Retinal pigment epithelial cell (primary cell): ENCODE measurements around the gene ACP6.
"Not testable (repeated sequence)": the region's sequence is repeated elsewhere in the genome, so short reads cannot be mapped to it uniquely, and the experiment has no call there.

ENCODE experiments used
- DNase-seq: peaks from one replicate; pipeline ENCODE4 v3.0.0-alpha.2; 2010; ENCODE audit warnings: low read depth
- H3K4me3 ChIP-seq: 2 replicates; pipeline ENCODE4 v1.5.1; 2011; ENCODE audit warnings: mild to moderate bottlenecking, low read length, control low read depth, moderate library complexity
- TF ChIP-seq, protein P1 (sequence below): conservative IDR thresholded peaks from 2 replicates; pipeline ENCODE4 v1.5.1; 2011; ENCODE audit warnings: low read depth, low read length, control low read depth, inconsistent platforms

ACP6 gene

GRCh38 chr1:147622731-147623130 lies 47.6 kb downstream of the ACP6 start:
- TF ChIP-seq, protein P1, sequence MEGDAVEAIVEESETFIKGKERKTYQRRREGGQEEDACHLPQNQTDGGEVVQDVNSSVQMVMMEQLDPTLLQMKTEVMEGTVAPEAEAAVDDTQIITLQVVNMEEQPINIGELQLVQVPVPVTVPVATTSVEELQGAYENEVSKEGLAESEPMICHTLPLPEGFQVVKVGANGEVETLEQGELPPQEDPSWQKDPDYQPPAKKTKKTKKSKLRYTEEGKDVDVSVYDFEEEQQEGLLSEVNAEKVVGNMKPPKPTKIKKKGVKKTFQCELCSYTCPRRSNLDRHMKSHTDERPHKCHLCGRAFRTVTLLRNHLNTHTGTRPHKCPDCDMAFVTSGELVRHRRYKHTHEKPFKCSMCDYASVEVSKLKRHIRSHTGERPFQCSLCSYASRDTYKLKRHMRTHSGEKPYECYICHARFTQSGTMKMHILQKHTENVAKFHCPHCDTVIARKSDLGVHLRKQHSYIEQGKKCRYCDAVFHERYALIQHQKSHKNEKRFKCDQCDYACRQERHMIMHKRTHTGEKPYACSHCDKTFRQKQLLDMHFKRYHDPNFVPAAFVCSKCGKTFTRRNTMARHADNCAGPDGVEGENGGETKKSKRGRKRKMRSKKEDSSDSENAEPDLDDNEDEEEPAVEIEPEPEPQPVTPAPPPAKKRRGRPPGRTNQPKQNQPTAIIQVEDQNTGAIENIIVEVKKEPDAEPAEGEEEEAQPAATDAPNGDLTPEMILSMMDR, result no peak
- no peak overlapping the region for H3K4me3 ChIP-seq
- no peak for DNase-seq

- no peak for DNase-seq
- no peak overlapping the region for H3K4me3 ChIP-seq
- TF ChIP-seq, protein P1, result no peak
Measured at GRCh38 chr1:147620543-147620942, 49.8 kb downstream of the ACP6 start.

DNA sequence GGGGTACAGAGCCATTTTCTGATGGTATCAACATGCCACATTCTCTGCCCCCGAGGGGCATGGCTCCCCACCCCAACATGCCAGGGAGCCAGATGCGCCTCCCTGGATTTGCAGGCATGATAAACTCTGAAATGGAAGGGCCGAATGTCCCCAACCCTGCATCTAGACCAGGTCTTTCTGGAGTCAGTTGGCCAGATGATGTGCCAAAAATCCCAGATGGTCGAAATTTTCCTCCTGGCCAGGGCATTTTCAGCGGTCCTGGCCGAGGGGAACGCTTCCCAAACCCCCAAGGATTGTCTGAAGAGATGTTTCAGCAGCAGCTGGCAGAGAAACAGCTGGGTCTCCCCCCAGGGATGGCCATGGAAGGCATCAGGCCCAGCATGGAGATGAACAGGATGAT lies 50.6 kb downstream of the ACP6 start:
- H3K4me3 ChIP-seq, result no peak overlapping the region
- TF ChIP-seq, protein P1, result no peak
- no peak for DNase-seq

DNA sequence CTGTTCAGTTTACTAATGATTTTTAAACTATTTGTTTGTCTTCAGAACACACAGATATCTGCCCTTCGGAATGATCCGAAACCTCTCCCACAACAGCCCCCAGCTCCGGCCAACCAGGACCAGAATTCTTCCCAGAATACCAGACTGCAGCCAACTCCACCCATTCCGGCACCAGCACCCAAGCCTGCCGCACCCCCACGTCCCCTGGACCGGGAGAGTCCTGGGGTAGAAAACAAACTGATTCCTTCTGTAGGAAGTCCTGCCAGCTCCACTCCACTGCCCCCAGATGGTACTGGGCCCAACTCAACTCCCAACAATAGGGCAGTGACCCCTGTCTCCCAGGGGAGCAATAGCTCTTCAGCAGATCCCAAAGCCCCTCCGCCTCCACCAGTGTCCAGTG lies 51.6 kb downstream of the ACP6 start:
- H3K4me3 ChIP-seq, result no peak overlapping the region
- TF ChIP-seq, protein P1, result no peak
- no peak for DNase-seq

- DNase-seq, result no peak
- no peak overlapping the region for H3K4me3 ChIP-seq
- TF ChIP-seq, protein P1, result no peak
Measured at GRCh38 chr1:147618077-147618569, 52.2 kb downstream of the ACP6 start.

GRCh38 chr1:147614966-147615365 lies 55.4 kb downstream of the ACP6 start:
- not testable (repeated sequence) for H3K4me3 ChIP-seq, DNase-seq

- TF ChIP-seq, protein P1, result no peak
Measured at GRCh38 chr1:147613506-147613905, 56.8 kb downstream of the ACP6 start.

GRCh38 chr1:147612366-147612765 lies 58.0 kb downstream of the ACP6 start:
- no peak for DNase-seq
- TF ChIP-seq, protein P1, result no peak
- no peak overlapping the region for H3K4me3 ChIP-seq

More at GRCh38 chr1:147613506-147613905, 56.8 kb downstream of the ACP6 start:
- no peak for DNase-seq
- H3K4me3 ChIP-seq, result no peak overlapping the region
